Right lobe of liver (tissue), 6 donors: ENCODE measurements around the gene PRPF8. TPM values are rescaled to one million over a fixed set of nuclear protein-coding genes. Genes with fewer than 3 reads are reported as not detected.

Experiments
- ATAC-seq, 4 donors: fragments of 200-7000 bp; cut with Tn5 transposase; one replicate each; pipeline ENCODE4 v1.9.1; 2020; ENCODE audit warnings: mild to moderate bottlenecking in 4 of 4, moderate library complexity in 4 of 4
- DNase-seq, 3 donors: peaks; one replicate each; pipeline ENCODE4 v3.0.0-alpha.2; 2020
- H3K27ac ChIP-seq, 3 donors: fragments of 200-600 bp; one replicate each; pipeline ENCODE4 v1.8.0; 2022
- H3K27me3 ChIP-seq, 2 donors: fragments of 200-600 bp; one replicate each; pipeline ENCODE4 v1.8.0; 2022
- H3K36me3 ChIP-seq, 4 donors: fragments of 200-600 bp; sonication (generic) in 1 of 4; one replicate each; pipeline versions ENCODE4 v1.5.1 to v1.8.0; 2017 to 2022; ENCODE audit warnings: control low read depth in 1 of 4
- H3K4me1 ChIP-seq, 4 donors: fragments of 200-600 bp; sonication (generic) in 1 of 4; one replicate each; pipeline versions ENCODE4 v1.5.1 to v1.8.0; 2017 to 2022; ENCODE audit warnings: control low read depth in 1 of 4
- H3K4me3 ChIP-seq, 3 donors: fragments of 200-600 bp; one replicate each; pipeline ENCODE4 v1.8.0; 2022
- H3K9me3 ChIP-seq, 4 donors: fragments of 200-600 bp; sonication (generic) in 1 of 4; one replicate each; pipeline versions ENCODE4 v1.5.1 to v1.8.0; 2017 to 2022; ENCODE audit warnings: control low read depth in 1 of 4
- CTCF ChIP-seq, 4 donors: fragments of 200-600 bp in 3 of 4; fragments of 450-650 bp in 1 of 4; IDR thresholded peaks; one replicate each; pipeline versions ENCODE4 v1.5.1 to v1.8.0; 2016 to 2022; ENCODE audit warnings: antibody characterized with exemption in 4 of 4, mild to moderate bottlenecking in 2 of 4
- POLR2A ChIP-seq: fragments of 450-650 bp; IDR thresholded peaks from one replicate; pipeline ENCODE4 v1.6.1; 2017; ENCODE audit warnings: antibody characterized with exemption, mild to moderate bottlenecking
- WGBS: methylation state at CpG from one replicate; pipeline ENCODE4 v1.1.6; 2018; ENCODE audit warnings: low coverage, low lambda C conversion rate; ENCODE audit not compliant: insufficient coverage; ENCODE audit errors: missing lambda C conversion rate; 5-methylcytosine and 5-hydroxymethylcytosine counted together
- intact Hi-C, 2 donors: fragments of 100-400 bp; cut with DNase I; formaldehyde crosslinking; loops; one replicate each; pipeline versions ENCODE4 v1.11.2 to v1.14.1; 2022
- total RNA-seq, 6 experiments: library from RNA; depleted of rRNA in 2 of 6; stranded (reverse); fragments of >200 nt in 2 of 6; fragmentation: NEBNext Ultra II Directional in 3 of 6; extraction: Animal tissue kit (Norgen Biotek cat#: 25700) in 3 of 6; gene quantifications; one replicate each; pipeline versions ENCODE4 v1.1.0 to v1.2.4, GENCODE V29; 2016 to 2023
- donor health status: DM: no; HTN: yes; CAD: no.
- donor health status: DM: no; HTN: no; CAD: no.
- donor health status: DM: no; HTN: no; CAD: no.
- donor health status: DM: no; HTN: yes; CAD: no.
- donor health status: DM: no; HTN: yes; CAD: no.

The PRPF8 gene
- total RNA-seq, 6 experiments from 2014 or later = 79.3 to 116 (median 102) TPM

GRCh38 chr17:1625581-1625980, 59.1 kb downstream of the PRPF8 start:
- ATAC-seq (no peak), DNase-seq (peak in 1 of 3 donors; percentile 23)
- Histone ChIP-seq H3K27me3 (no peaks in the 10 kb centered on the region), H3K36me3 (no peaks in the 10 kb centered on the region), H3K9me3 (no peaks in the 10 kb centered on the region), H3K27ac (no peak overlapping the region), H3K4me1 (peaks cover 0 to 14% (median 0%) of the 10 kb centered on the region in 4 donors), H3K4me3 (no peak overlapping the region)
- 44% methylated on average over 6 of the region's 6 CpGs for WGBS
- no peak for TF ChIP-seq POLR2A
- TF ChIP-seq CTCF (IDR thresholded peaks at IDR 0.05) = no peak
- intact Hi-C loops = no loop called here

GRCh38 chr17:1625053-1625452, 59.6 kb downstream of the PRPF8 start:
- H3K27me3 ChIP-seq = no peaks in the 10 kb centered on the region
- H3K4me1 ChIP-seq = peaks cover 0 to 14% (median 0%) of the 10 kb centered on the region in 4 donors
- ATAC-seq (no peak), DNase-seq (peak in 1 of 3 donors; percentile 19)
- 66% methylated on average over 9 of the region's 14 CpGs for WGBS
- no peak overlapping the region for H3K27ac ChIP-seq
- H3K4me3 ChIP-seq = no peak overlapping the region
- no peak for TF ChIP-seq CTCF (IDR thresholded peaks at IDR 0.05)
- no peak for TF ChIP-seq POLR2A
- H3K36me3 ChIP-seq = no peaks in the 10 kb centered on the region
- intact Hi-C loops = no loop called here
- no peaks in the 10 kb centered on the region for H3K9me3 ChIP-seq

GRCh38 chr17:1624650-1625049, 60.0 kb downstream of the PRPF8 start:
- Histone ChIP-seq H3K4me1 (peaks cover 0 to 11% (median 0%) of the 10 kb centered on the region in 4 donors), H3K27me3 (no peaks in the 10 kb centered on the region), H3K4me3 (no peak overlapping the region), H3K36me3 (no peaks in the 10 kb centered on the region), H3K9me3 (no peaks in the 10 kb centered on the region), H3K27ac (no peak overlapping the region)
- no peak for DNase-seq
- intact Hi-C loops = no loop called here
- TF ChIP-seq POLR2A (no peak), CTCF (IDR thresholded peaks at IDR 0.05) (no peak)
- WGBS = 76% methylated on average over 8 of the region's 12 CpGs
- no peak for ATAC-seq

GRCh38 chr17:1623057-1623630, 61.5 kb downstream of the PRPF8 start:
- peaks cover 0 to 2% (median 0%) of the 10 kb centered on the region in 4 donors for H3K4me1 ChIP-seq
- TF ChIP-seq CTCF (IDR thresholded peaks at IDR 0.05) = no peak
- TF ChIP-seq POLR2A = no peak
- no peaks in the 10 kb centered on the region for H3K27me3 ChIP-seq
- ATAC-seq = no peak
- H3K9me3 ChIP-seq = no peaks in the 10 kb centered on the region
- intact Hi-C loops = no loop called here
- no peak overlapping the region for H3K27ac ChIP-seq
- no peaks in the 10 kb centered on the region for H3K36me3 ChIP-seq
- WGBS = 77% methylated on average over 5 of the region's 14 CpGs
- no peak overlapping the region for H3K4me3 ChIP-seq
- no peak for DNase-seq
